ENCODE results near the gene FBLIM1.

The FBLIM1 gene

DNA sequence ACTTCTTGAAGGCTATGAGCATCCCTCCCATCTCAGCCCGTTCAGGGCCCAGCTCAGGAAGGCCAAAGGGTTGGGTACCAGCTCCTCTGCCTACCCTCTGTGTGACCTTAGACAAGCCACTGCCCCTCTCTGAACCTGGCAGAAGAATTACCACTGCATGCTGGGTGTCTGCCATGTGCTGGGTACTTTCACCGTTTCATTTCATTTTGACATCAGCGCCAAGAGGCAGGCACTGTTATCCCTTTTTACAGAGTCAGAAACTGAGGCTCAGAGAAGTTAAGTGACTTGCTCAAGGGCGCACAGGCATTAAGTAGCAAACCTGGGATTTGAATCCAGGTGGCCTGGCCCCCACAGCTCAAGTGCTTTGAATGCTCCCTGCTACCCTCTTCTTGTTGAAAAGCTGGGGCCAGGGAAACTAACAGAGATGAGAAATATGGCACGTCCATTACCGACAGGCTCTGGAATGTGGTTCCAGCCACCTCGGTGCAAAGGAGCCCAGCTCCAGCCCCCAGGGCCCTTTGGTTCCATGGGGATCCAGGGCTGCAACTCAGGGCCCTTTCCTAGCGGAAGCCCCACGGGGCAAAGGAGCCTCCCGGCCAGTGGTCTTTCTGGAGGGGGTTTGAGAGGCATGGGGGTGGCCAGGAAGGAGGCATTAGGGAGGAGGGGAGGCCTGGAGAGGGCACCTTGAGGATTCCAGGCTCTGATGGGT is 9.8 kb upstream of the FBLIM1 start:
- DNase-seq = no peak

DNA sequence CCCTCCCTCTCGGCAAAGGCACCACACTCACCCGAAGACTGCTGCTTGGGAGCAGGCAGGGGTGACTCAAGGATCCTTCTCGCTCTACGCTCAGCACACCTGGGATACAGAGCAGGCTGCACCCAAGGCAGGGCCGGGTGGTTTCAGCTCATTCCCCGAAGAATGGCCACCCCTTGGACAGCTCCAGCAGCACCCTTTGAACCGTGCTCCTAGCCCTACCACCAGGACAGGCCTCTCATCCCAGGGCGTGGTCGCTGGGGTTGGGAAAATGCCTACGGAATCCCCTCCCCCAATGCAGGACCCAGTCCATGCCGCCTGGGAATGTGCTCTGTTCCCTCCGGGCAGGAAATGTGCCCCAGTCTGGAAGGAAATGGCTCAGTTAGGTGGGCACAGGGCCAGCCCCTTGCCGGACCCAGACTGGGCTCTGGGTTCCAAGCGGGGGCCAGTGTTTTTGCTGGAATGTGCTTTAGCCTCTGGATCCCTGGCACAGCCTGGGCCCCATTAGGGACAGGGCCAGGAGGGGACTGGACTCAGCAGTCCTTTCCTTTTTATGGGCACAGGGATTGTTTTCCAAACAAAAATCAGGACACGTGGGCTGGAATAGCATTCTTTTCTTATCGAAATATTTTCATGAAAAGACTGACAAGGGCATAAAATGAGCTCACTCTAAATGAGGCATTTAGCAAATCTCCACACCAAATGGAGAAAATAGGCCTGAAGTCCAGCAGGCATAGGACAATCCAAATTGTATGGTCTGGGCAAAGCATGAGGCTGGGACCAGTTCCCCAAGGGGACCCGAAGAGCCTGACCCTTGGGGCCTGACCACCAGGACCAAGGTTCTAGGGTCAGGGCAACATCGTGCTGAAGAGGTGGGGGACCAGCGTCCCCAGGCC is 8.9 kb upstream of the FBLIM1 start:
- no peak for DNase-seq

GRCh38 chr1:15750924-15751323 is 7.7 kb upstream of the FBLIM1 start:
- DNase-seq = no peak

- DNase-seq = no peak
These were observed 6.9 kb upstream of the FBLIM1 start for GRCh38 chr1:15751717-15752116.

- DNase-seq = no peak
These were observed 4.8 kb upstream of the FBLIM1 start for GRCh38 chr1:15753776-15754175.

DNA sequence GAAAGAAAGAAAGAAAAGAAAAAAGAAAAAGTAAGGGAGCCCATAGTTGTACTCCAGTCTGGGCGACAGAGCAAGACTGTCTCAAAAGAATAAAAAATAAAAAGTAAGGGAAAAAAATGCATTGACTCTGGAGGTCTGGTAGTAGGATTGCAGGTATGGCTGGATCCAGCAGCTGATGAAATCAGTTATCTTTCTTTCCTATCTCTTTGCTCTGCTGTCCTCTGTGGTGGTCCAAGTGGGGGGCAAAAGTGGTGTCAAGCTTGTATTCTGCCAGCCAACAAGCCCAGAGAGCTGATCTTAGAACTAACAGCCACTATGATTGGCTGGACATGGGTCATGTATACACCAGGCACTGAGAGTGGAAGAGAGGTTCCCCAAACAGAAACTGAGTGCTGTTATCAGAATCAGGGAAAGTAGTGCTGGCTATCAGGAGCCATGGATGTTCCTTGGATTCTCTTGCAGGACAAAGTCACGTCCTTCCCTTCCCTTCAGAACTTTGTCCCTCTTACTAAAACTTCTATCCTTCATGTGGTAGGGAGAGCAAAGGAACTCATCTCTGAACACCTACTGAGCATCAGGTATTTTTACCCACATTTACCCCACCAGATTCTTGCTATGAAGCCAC is 3.5 kb upstream of the FBLIM1 start:
- DNase-seq = no peak

DNA sequence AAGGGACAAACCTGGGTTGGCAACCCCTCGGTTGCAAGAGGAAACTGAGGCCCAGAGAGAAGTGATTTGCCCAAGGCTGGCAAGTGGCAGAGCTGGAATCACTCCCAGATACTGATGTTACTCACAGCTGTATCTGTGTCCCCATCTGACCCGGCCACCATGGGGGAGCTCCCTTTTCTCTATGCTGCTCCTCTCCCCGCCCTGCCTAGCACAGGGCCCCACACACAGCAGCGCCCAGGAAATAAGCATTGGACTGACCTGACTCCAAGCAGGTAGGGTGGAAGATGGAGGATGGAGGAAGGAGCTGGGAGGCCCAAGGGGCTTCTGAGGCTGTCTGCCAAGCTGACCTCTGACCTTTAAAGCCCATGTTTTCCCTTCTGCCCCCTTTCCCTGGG is 3.0 kb upstream of the FBLIM1 start:
- DNase-seq = no peak

DNA sequence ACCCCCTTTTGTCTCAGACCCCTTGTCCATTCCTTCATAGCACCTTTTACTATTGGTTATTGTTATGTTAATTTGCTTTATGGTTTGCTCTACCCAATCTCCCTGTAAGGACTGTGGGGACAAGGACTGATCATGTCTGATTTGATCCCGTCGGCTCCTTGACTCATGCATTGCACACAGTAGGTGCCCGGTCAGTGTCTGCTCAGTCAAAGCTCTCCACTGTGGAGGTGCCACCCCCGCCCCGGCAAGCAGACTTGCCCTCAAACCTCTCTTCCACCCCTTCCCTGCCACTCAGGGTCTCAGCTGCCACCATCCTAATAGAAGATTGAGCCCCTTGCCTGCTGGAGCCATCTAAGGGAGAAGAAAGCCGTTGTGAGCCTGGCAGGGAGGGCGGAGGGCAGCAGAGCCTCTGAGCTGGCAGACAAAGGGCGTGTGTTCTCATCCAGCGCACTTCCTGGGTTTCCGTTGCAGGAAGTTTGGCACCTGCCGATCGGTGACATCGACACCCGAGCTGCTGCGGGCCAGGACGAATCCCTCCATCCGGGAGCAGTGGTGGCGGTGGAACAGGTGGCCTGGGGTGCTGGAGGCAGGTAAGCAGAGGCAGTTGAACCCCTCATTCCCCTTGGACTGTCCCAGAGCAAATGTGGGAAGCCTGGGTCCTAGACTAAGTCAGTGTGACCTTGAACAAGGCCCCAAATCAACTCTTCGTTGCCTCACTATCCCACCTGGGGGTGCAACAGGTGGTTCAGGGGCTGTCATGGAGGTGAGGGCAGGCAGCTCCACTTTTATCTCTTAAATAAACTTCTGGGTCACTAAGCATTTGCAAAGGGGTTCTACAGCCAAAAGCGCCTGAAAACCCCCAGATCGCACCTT is 2.2 kb upstream of the FBLIM1 start:
- no peak for DNase-seq

- DNase-seq = no peak
These were observed 1.5 kb upstream of the FBLIM1 start for GRCh38 chr1:15757016-15757543.

- no peak for DNase-seq
These were observed 836 bp upstream of the FBLIM1 start for GRCh38 chr1:15757575-15758342.

DNA sequence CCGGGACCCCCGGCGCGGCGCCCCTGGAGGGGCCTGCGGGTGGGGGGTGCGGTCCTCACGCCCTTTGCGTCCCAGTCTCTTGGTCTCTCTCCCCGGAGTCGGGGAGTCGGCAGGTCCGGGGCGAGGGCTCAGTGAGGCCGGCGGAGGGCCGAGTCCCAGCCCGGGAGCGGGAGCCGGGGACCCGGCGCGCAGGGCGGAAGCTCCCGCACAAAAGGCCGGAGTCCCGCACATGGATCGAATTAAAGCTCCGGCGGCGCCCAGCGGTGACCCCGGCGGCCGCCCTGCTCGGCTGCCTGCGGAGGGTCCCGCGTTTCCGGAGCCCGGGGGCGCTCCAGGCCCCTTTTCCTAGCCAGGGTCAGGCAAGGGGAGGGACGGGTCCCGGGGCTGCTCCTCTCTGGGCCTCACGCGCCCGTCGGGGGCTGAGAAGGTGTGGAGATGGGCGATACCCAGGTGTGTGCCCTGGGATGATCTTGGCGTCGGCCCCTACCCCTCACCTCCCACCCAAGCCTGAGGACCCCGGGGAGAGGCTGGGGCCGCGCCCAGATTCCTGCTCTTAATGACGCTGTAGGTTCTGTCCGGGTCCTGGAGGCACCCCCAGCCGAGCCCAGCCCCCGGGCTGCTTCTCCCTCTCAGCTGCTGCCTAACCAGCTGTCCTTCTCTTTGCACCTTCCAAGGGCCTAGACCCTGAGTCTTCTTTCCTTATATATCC is 512 bp downstream of the FBLIM1 start:
- no peak for DNase-seq

GRCh38 chr1:15760520-15761211 is 2.1 kb downstream of the FBLIM1 start:
- no peak for DNase-seq

- no peak for DNase-seq
These were observed 3.0 kb downstream of the FBLIM1 start for GRCh38 chr1:15761366-15762128.

- no peak for DNase-seq
These were observed 4.0 kb downstream of the FBLIM1 start for GRCh38 chr1:15762546-15762945.

- DNase-seq = no peak
These were observed 5.7 kb downstream of the FBLIM1 start for GRCh38 chr1:15764269-15764764.

DNA sequence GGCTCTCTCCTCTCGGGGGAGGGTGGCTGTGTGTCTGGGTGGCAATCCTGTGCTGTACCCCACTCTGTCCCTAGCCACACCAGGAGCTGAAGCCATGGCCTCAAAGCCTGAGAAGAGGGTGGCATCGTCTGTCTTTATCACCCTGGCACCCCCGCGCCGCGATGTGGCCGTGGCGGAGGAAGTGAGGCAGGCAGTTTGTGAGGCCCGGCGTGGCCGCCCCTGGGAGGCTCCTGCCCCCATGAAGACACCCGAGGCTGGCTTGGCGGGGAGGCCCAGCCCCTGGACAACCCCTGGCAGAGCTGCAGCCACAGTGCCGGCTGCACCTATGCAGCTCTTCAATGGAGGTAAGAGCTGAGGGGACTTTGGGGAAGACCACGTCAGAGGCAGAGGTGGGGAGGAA is 6.3 kb downstream of the FBLIM1 start:
- DNase-seq = no peak

- DNase-seq = no peak
These were observed 7.0 kb downstream of the FBLIM1 start for GRCh38 chr1:15765495-15766194.

DNA sequence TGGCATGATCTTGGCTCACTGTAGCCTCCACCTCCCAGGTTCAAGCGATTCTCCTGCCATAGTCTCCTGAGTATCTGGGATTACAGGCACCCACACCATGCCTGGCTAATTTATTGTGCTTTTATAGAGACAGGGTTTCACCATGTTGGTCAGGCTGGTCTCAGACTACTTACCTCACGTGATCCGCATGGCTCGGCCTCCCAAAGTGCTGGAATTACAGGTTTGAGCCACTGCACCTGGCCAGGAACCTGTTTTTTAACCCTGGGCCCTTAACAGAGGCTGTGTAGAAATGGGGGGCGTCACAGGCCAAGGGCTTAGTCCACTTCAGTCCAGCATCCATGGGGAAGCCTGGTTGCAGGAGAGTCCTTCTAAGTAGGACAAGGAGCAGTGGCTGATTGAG is 9.3 kb downstream of the FBLIM1 start:
- DNase-seq = no peak

DNA sequence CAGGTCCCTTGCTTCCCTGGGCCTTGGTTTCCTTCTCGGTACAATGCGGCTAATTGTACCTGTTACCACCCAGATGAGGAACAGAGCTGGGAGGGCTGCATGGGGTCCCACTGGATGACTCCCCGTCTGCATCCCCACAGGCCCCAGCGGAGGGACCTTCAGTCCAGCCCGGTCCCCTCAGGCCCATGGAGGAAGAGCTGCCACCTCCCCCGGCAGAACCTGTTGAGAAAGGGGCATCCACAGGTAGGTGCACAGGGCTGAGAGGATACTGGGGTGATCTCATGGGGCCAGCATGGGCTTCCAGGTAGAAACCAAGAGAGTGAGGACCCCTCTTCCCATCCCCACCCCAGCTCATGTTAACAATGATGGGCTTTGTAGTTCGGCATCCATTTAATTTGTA is 9.8 kb downstream of the FBLIM1 start:
- DNase-seq = no peak
